Smooth muscle cell (in vitro differentiated cells): Measurements from ENCODE around the gene TENT4A. TPM values are rescaled to one million over a fixed set of nuclear protein-coding genes. Genes with fewer than 3 reads are reported as not detected.

ENCODE experiments used
- DNase-seq: peaks from one replicate; lab custom pipeline; 2025; ENCODE audit not compliant: unreplicated experiment; lab: John Stamatoyannopoulos, UW
- H2AFZ ChIP-seq: fragments of 200-600 bp; sonication (generic); 2 replicates; pipeline ENCODE4 v1.6.0; 2016; ENCODE audit warnings: antibody characterized with exemption, low read depth, mild to moderate bottlenecking
- H3F3A ChIP-seq: fragments of 200-600 bp; sonication (generic); 2 replicates; pipeline ENCODE4 v1.6.0; 2017; ENCODE audit warnings: antibody characterized with exemption, low read depth
- H3K27ac ChIP-seq: fragments of 200-600 bp; sonication (generic); 2 replicates; pipeline ENCODE4 v1.5.1; 2016; ENCODE audit warnings: low read depth, mild to moderate bottlenecking
- H3K27me3 ChIP-seq: fragments of 200-600 bp; sonication (generic); 2 replicates; pipeline ENCODE4 v1.6.1; 2016; ENCODE audit warnings: low read depth, mild to moderate bottlenecking
- H3K36me3 ChIP-seq: fragments of 200-600 bp; sonication (generic); 2 replicates; pipeline ENCODE4 v1.5.1; 2016; ENCODE audit warnings: low read depth
- H3K4me1 ChIP-seq: fragments of 200-600 bp; sonication (generic); 2 replicates; pipeline ENCODE4 v1.5.1; 2016; ENCODE audit warnings: low read depth
- H3K4me2 ChIP-seq: fragments of 200-600 bp; sonication (generic); 2 replicates; pipeline ENCODE4 v1.6.0; 2016; ENCODE audit warnings: mild to moderate bottlenecking
- H3K4me3 ChIP-seq: fragments of 200-600 bp; sonication (generic); 2 replicates; pipeline ENCODE4 v1.5.1; 2016; ENCODE audit warnings: mild to moderate bottlenecking
- H3K79me2 ChIP-seq: fragments of 200-600 bp; sonication (generic); 2 replicates; pipeline ENCODE4 v1.6.0; 2016; ENCODE audit warnings: low read depth, mild to moderate bottlenecking
- H3K9ac ChIP-seq: fragments of 200-600 bp; sonication (generic); 2 replicates; pipeline ENCODE4 v1.6.0; 2016; ENCODE audit warnings: low read depth
- H3K9me3 ChIP-seq: fragments of 200-600 bp; sonication (generic); replicated peaks from 2 replicates; pipeline ENCODE4 v1.5.1; 2016; ENCODE audit warnings: low read depth
- H4K20me1 ChIP-seq: fragments of 200-600 bp; sonication (generic); 2 replicates; pipeline ENCODE4 v1.6.0; 2016; ENCODE audit warnings: low read depth
- WGBS: methylation state at CpG from one replicate; pipeline ENCODE4 v1.1.7; 2016; ENCODE audit warnings: low lambda C conversion rate; 5-methylcytosine and 5-hydroxymethylcytosine counted together
- polyA plus RNA-seq: library from polyadenylated mRNA; unstranded; fragments of >200 nt; fragmentation: Nextera tagmentation; extraction: Ambion mirVana; gene quantifications from 2 replicates; pipeline ENCODE4 v1.2.1, GENCODE V29; 2016
- total RNA-seq: library from RNA; depleted of rRNA; stranded (reverse); fragments of >200 nt; gene quantifications from 2 replicates; pipeline ENCODE4 v1.2.3, GENCODE V29; 2014
- TF ChIP-seq, protein P1 (sequence below): fragments of 200-600 bp; sonication (generic); IDR thresholded peaks from 2 replicates; pipeline ENCODE4 v1.5.1; 2017; ENCODE audit warnings: borderline replicate concordance, mild to moderate bottlenecking, antibody characterized with exemption; ENCODE audit not compliant: insufficient read depth, poor library complexity, severe bottlenecking

TENT4A gene
- total and polyA plus RNA-seq, 2 experiments from 2014 or later, result 10.0 to 16.2 TPM

GRCh38 chr5:6752236-6752635 lies 39.0 kb downstream of the TENT4A start:
- Histone ChIP-seq H4K20me1 (peaks cover 59% of the 10 kb centered on the region), H3K4me3 (no peak overlapping the region), H2AFZ (no peak overlapping the region), H3K4me1 (no peaks in the 10 kb centered on the region), H3K36me3 (peaks cover 19% of the 10 kb centered on the region), H3K4me2 (no peak overlapping the region), H3K27me3 (no peaks in the 10 kb centered on the region), H3K79me2 (peaks cover 29% of the 10 kb centered on the region), H3F3A (no peaks in the 10 kb centered on the region), H3K9ac (no peak overlapping the region), H3K27ac (no peak overlapping the region), H3K9me3 (no peaks in the 10 kb centered on the region)
- no peak for DNase-seq
- TF ChIP-seq, protein P1, sequence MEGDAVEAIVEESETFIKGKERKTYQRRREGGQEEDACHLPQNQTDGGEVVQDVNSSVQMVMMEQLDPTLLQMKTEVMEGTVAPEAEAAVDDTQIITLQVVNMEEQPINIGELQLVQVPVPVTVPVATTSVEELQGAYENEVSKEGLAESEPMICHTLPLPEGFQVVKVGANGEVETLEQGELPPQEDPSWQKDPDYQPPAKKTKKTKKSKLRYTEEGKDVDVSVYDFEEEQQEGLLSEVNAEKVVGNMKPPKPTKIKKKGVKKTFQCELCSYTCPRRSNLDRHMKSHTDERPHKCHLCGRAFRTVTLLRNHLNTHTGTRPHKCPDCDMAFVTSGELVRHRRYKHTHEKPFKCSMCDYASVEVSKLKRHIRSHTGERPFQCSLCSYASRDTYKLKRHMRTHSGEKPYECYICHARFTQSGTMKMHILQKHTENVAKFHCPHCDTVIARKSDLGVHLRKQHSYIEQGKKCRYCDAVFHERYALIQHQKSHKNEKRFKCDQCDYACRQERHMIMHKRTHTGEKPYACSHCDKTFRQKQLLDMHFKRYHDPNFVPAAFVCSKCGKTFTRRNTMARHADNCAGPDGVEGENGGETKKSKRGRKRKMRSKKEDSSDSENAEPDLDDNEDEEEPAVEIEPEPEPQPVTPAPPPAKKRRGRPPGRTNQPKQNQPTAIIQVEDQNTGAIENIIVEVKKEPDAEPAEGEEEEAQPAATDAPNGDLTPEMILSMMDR, result no peak
- over 99% methylated on average over 12 of the region's 12 CpGs for WGBS

DNA sequence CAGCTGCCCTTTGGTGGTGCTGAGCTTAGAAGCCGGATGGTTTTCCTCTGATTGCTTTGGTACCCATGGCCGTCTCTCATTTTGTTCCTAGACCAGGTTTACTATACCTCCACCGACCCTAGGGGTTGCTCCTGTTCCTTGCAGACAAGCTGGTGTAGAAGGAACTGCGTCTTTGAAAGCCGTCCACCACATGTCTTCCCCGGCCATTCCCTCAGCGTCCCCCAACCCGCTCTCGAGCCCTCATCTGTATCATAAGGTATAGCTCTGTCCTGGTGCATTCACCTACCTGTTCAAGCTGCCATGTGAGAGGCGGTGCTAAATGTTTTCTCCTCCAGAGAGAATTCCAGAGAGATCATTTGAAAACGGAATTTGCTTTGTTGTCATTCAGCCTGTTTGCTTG lies 39.5 kb downstream of the TENT4A start:
- 98% methylated on average over 11 of the region's 11 CpGs for WGBS
- Histone ChIP-seq H3K27me3 (no peaks in the 10 kb centered on the region), H4K20me1 (peaks cover 54% of the 10 kb centered on the region), H3K27ac (no peak overlapping the region), H3F3A (no peaks in the 10 kb centered on the region), H3K36me3 (peaks cover 19% of the 10 kb centered on the region), H3K4me1 (no peaks in the 10 kb centered on the region), H3K79me2 (peaks cover 24% of the 10 kb centered on the region), H2AFZ (no peak overlapping the region), H3K4me2 (no peak overlapping the region), H3K4me3 (no peak overlapping the region), H3K9me3 (no peaks in the 10 kb centered on the region), H3K9ac (no peak overlapping the region)
- TF ChIP-seq, protein P1, result no peak
- DNase-seq, result no peak

DNA sequence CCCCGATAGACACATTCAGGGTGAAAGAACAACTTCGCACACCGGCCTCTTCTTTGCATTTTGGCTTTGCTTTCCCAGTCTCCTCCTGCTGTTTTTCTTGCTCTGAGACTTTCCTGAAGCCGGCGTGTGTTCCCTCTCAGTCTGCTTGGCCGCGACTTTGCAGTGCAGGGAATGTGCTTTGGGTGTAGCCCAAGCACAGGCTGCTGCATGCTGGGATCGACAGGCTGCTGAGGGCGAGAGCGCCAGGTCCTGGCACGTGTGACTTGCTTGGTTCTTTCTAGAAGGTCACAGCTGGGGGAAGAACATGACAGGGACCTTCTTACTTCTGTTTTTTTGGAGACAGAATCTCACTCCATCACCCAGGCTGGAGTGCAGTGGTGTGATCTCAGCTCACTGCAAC lies 40.6 kb downstream of the TENT4A start:
- over 99% methylated on average over 11 of the region's 11 CpGs for WGBS
- no peaks in the 10 kb centered on the region for H3K4me1 ChIP-seq
- H3K4me2 ChIP-seq, result no peak overlapping the region
- H3F3A ChIP-seq, result no peaks in the 10 kb centered on the region
- no peak for DNase-seq
- H2AFZ ChIP-seq, result no peak overlapping the region
- peaks cover 19% of the 10 kb centered on the region for H3K36me3 ChIP-seq
- no peak overlapping the region for H3K9ac ChIP-seq
- H4K20me1 ChIP-seq, result peaks cover 43% of the 10 kb centered on the region
- no peak overlapping the region for H3K27ac ChIP-seq
- peaks cover 14% of the 10 kb centered on the region for H3K79me2 ChIP-seq
- TF ChIP-seq, protein P1, result no peak
- H3K27me3 ChIP-seq, result no peaks in the 10 kb centered on the region
- no peak overlapping the region for H3K4me3 ChIP-seq
- no peaks in the 10 kb centered on the region for H3K9me3 ChIP-seq

DNA sequence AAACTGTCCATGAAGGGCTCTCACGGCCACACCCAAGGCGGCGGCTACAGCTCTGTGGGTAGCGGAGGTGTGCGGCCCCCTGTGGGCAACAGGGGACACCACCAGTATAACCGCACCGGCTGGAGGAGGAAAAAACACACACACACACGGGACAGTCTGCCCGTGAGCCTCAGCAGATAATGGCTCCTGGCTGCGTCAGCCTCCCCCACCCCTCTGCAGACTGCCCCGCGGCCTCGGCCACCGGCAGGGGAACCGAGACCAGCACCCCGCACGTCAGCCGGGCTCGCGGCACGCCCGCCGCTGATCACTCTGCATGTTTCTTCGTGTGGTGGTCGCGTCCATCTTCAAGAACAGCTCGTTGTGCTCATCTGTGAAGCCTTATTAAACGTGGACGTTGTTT lies 41.5 kb downstream of the TENT4A start:
- no peaks in the 10 kb centered on the region for H3K4me1 ChIP-seq
- H3K27ac ChIP-seq, result no peak overlapping the region
- no peak overlapping the region for H3K9ac ChIP-seq
- no peak for DNase-seq
- peaks cover 34% of the 10 kb centered on the region for H4K20me1 ChIP-seq
- 98% methylated on average over 28 of the region's 29 CpGs for WGBS
- H3K79me2 ChIP-seq, result peaks cover 6% of the 10 kb centered on the region
- H3K27me3 ChIP-seq, result no peaks in the 10 kb centered on the region
- no peaks in the 10 kb centered on the region for H3K9me3 ChIP-seq
- H3K4me2 ChIP-seq, result no peak overlapping the region
- H3F3A ChIP-seq, result no peaks in the 10 kb centered on the region
- H3K36me3 ChIP-seq, result peaks cover 19% of the 10 kb centered on the region
- TF ChIP-seq, protein P1, result no peak
- no peak overlapping the region for H2AFZ ChIP-seq
- H3K4me3 ChIP-seq, result no peak overlapping the region
